HG03571 (cell line): Measurements from ENCODE around the gene ZNF444.
"Not testable (repeated sequence)": the region's sequence is repeated elsewhere in the genome, so short reads cannot be mapped to it uniquely, and the experiment has no call there.

ENCODE experiments used
- ATAC-seq: cut with Tn5 transposase; IDR thresholded peaks from one replicate; pipeline ENCODE4 v1.9.1; 2021; ENCODE audit not compliant: unreplicated experiment

ZNF444 gene

GRCh38 chr19:56144831-56145230 lies 3.7 kb downstream of the ZNF444 start:
- ATAC-seq: no peak

GRCh38 chr19:56145698-56146097 lies 4.6 kb downstream of the ZNF444 start:
- no peak for ATAC-seq

GRCh38 chr19:56146904-56147303 lies 5.8 kb downstream of the ZNF444 start:
- no peak for ATAC-seq

GRCh38 chr19:56147307-56147706 lies 6.2 kb downstream of the ZNF444 start:
- ATAC-seq: no peak

GRCh38 chr19:56148096-56148495 lies 7.0 kb downstream of the ZNF444 start:
- ATAC-seq: no peak

- ATAC-seq: not testable (repeated sequence)
These were observed 8.0 kb downstream of the ZNF444 start for GRCh38 chr19:56148955-56149655.

- ATAC-seq: no peak
These were observed 8.6 kb downstream of the ZNF444 start for GRCh38 chr19:56149656-56150038.

- ATAC-seq: no peak
These were observed 9.3 kb downstream of the ZNF444 start for GRCh38 chr19:56150358-56150757.

- no peak for ATAC-seq
These were observed 11.6 kb downstream of the ZNF444 start for GRCh38 chr19:56152644-56153043.

- ATAC-seq: no peak
These were observed 12.4 kb downstream of the ZNF444 start for GRCh38 chr19:56153507-56153906.

GRCh38 chr19:56155124-56155687 lies 14.1 kb downstream of the ZNF444 start:
- ATAC-seq: no peak

GRCh38 chr19:56156768-56157167 lies 15.7 kb downstream of the ZNF444 start:
- no peak for ATAC-seq

- no peak for ATAC-seq
These were observed 17.2 kb downstream of the ZNF444 start for GRCh38 chr19:56158170-56158757.

- no peak for ATAC-seq
These were observed 18.0 kb downstream of the ZNF444 start for GRCh38 chr19:56159009-56159559.

- no peak for ATAC-seq
These were observed 18.7 kb downstream of the ZNF444 start for GRCh38 chr19:56159622-56160271.

- no peak for ATAC-seq
These were observed 20.4 kb downstream of the ZNF444 start for GRCh38 chr19:56161534-56161933.

GRCh38 chr19:56162258-56162657 lies 21.2 kb downstream of the ZNF444 start:
- ATAC-seq: no peak

GRCh38 chr19:56163097-56163496 lies 22.0 kb downstream of the ZNF444 start:
- ATAC-seq: no peak

- ATAC-seq: no peak
These were observed 26.0 kb downstream of the ZNF444 start for GRCh38 chr19:56167064-56167578.

- no peak for ATAC-seq
These were observed 29.2 kb downstream of the ZNF444 start for GRCh38 chr19:56170261-56170660.

- ATAC-seq: no peak
These were observed 33.0 kb downstream of the ZNF444 start for GRCh38 chr19:56174086-56174485.
